Mesendoderm (in vitro differentiated cells): ENCODE data around the gene NFU1.

ENCODE experiments used
- DNase-seq: peaks from one replicate; pipeline ENCODE4 v3.0.0; 2013
- H2AK5ac ChIP-seq: 2 replicates; pipeline ENCODE4 v1.6.1; 2013; ENCODE audit warnings: low read length, inconsistent platforms
- H2BK120ac ChIP-seq: 2 replicates; pipeline ENCODE4 v1.6.1; 2013; ENCODE audit warnings: low read depth, mild to moderate bottlenecking, low read length, moderate library complexity, mixed read lengths
- H2BK15ac ChIP-seq: replicated peaks from 2 replicates; pipeline ENCODE4 v1.6.1; 2013; ENCODE audit warnings: low read depth, mild to moderate bottlenecking, moderate library complexity
- H2BK5ac ChIP-seq: 2 replicates; pipeline ENCODE4 v1.6.1; 2013; ENCODE audit warnings: low read length, inconsistent platforms
- H3K18ac ChIP-seq: 2 replicates; pipeline ENCODE4 v1.6.1; 2013; ENCODE audit warnings: mild to moderate bottlenecking, low read length, mixed read lengths
- H3K23ac ChIP-seq: one replicate; pipeline ENCODE4 v1.6.1; 2013; ENCODE audit warnings: low read length
- H3K27ac ChIP-seq: 2 replicates; pipeline ENCODE4 v1.5.1; 2013; ENCODE audit warnings: low read depth, mild to moderate bottlenecking, inconsistent platforms, low read length, moderate library complexity
- H3K27me3 ChIP-seq: 2 replicates; pipeline ENCODE4 v1.6.1; 2013; ENCODE audit warnings: low read length, control low read depth, mild to moderate bottlenecking, inconsistent platforms; ENCODE audit not compliant: insufficient read depth, poor library complexity
- H3K36me3 ChIP-seq: 2 replicates; pipeline ENCODE4 v1.6.1; 2013; ENCODE audit warnings: low read length, inconsistent platforms; ENCODE audit not compliant: control insufficient read depth, insufficient read depth
- H3K4ac ChIP-seq: one replicate; pipeline ENCODE4 v1.6.1; 2013; ENCODE audit warnings: low read depth, mild to moderate bottlenecking, low read length, moderate library complexity
- H3K4me1 ChIP-seq: 2 replicates; pipeline ENCODE4 v1.6.1; 2013; ENCODE audit warnings: low read depth, low read length, inconsistent platforms; ENCODE audit not compliant: control insufficient read depth
- H3K4me2 ChIP-seq: 2 replicates; pipeline ENCODE4 v1.6.1; 2013; ENCODE audit warnings: low read length
- H3K4me3 ChIP-seq: 2 replicates; pipeline ENCODE4 v1.5.1; 2013; ENCODE audit warnings: mild to moderate bottlenecking, low read length
- H3K56ac ChIP-seq: one replicate; pipeline ENCODE4 v1.6.1; 2013; ENCODE audit warnings: low read length
- H3K79me1 ChIP-seq: 2 replicates; pipeline ENCODE4 v1.6.1; 2013; ENCODE audit warnings: low read length, inconsistent platforms
- H3K79me2 ChIP-seq: 2 replicates; pipeline ENCODE4 v1.6.1; 2013; ENCODE audit warnings: mild to moderate bottlenecking, low read length; ENCODE audit not compliant: control insufficient read depth, insufficient read depth
- H3K9ac ChIP-seq: 2 replicates; pipeline ENCODE4 v1.6.1; 2013; ENCODE audit warnings: low read length, inconsistent platforms
- H4K5ac ChIP-seq: one replicate; pipeline ENCODE4 v1.6.1; 2013; ENCODE audit warnings: low read length
- H4K8ac ChIP-seq: one replicate; pipeline ENCODE4 v1.6.1; 2013; ENCODE audit warnings: low read depth, mild to moderate bottlenecking, control low read depth, low read length, moderate library complexity
- WGBS: extraction: QIAGEN DNeasy Blood & Tissue Kit; methylation state at CpG from one replicate; pipeline ENCODE4 v1.1.7; 2013; ENCODE audit warnings: low lambda C conversion rate, missing lambda C conversion rate; ENCODE audit not compliant: insufficient coverage; ENCODE audit errors: extremely low coverage; 5-methylcytosine and 5-hydroxymethylcytosine counted together

NFU1 gene

DNA sequence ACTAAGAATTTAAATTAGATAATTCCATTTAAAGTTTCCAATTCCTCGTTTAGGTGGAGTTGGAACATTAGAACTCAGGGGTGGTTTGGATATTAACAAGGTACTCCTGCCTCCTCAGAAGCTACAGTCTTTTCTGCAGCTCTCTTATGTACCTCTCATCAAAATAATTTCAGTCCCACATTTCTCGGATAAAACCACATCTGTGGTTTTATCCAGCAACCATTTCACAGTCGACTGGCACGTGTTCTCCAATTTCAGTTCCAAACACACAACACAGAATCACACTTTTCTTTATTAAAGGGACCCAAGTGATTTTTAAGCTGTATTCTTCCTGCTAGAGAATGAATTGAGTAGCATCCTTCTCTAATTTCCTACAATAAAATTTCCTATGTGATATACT, 22.7 kb upstream of the NFU1 start:
- no peak overlapping the region for H2BK15ac ChIP-seq
- H4K8ac ChIP-seq, result no peak overlapping the region
- H3K18ac ChIP-seq, result no peak overlapping the region
- no peak overlapping the region for H2BK120ac ChIP-seq
- H3K4me2 ChIP-seq, result no peak overlapping the region
- no peak overlapping the region for H4K5ac ChIP-seq
- no peak overlapping the region for H3K9ac ChIP-seq
- DNase-seq, result no peak
- H3K4ac ChIP-seq, result no peak overlapping the region
- H3K79me2 ChIP-seq, result no peaks in the 10 kb centered on the region
- H3K27ac ChIP-seq, result no peak overlapping the region
- H2AK5ac ChIP-seq, result no peak overlapping the region
- no peaks in the 10 kb centered on the region for H3K4me1 ChIP-seq
- no peak overlapping the region for H3K56ac ChIP-seq
- H3K27me3 ChIP-seq, result no peaks in the 10 kb centered on the region
- no CpG with 5 or more reads among the region's 4 CpGs for WGBS
- no peak overlapping the region for H3K4me3 ChIP-seq
- peaks cover 3% of the 10 kb centered on the region for H3K36me3 ChIP-seq
- H2BK5ac ChIP-seq, result no peak overlapping the region
- no peak overlapping the region for H3K23ac ChIP-seq
- H3K79me1 ChIP-seq, result no peaks in the 10 kb centered on the region

DNA sequence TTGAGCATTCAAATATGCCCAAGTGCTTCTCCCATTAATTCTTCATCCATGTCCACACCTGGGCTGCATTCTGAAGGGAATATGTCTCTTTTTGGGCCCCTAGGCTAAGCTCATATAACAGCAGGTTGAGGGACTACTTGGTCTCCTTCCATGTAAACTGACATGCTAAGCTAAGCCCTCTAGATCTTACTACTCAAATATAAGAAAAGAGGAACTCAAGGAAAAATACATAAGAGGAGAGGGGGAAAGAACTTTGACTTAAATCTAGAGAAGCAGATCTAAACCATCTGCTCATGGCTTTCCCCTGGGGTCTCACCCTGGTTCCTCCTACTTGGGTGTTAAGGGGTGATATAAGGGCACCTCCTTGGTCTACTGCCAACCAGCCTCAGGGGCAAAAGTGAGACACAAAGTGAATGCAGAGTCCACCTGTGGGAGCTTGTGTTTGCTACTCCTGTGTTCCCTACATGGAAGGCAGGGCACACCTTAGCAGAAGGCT, 19.8 kb upstream of the NFU1 start:
- Histone ChIP-seq H3K23ac (no peak overlapping the region), H3K27me3 (no peaks in the 10 kb centered on the region), H2AK5ac (no peak overlapping the region), H3K18ac (no peak overlapping the region), H3K4me2 (no peak overlapping the region), H3K79me1 (no peaks in the 10 kb centered on the region), H3K36me3 (no peaks in the 10 kb centered on the region), H3K9ac (no peak overlapping the region), H3K56ac (no peak overlapping the region), H4K8ac (no peak overlapping the region), H2BK15ac (no peak overlapping the region), H3K4ac (no peak overlapping the region), H3K27ac (no peak overlapping the region), H2BK5ac (no peak overlapping the region), H2BK120ac (no peak overlapping the region), H4K5ac (no peak overlapping the region), H3K4me3 (no peak overlapping the region), H3K79me2 (no peaks in the 10 kb centered on the region), H3K4me1 (peaks cover 2% of the 10 kb centered on the region)
- DNase-seq, result no peak

DNA sequence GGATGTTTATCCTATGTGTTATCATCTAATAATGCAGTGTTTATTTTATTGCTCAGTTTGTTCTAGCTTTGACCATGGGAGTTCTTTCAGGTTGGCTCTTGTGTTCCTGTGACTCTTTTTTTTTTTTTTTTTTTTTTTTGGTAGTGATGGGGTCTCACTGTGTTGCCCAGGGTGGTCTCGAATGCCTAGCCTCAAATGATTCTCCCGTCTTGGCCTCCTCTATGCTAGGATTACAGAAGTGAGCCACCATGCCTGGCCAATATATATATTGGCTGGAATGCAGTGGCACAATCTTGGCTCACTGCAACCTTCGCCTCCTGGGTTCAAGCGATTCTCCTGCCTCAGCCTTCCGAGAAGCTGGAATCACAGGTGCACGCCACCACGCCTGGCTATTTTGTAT, 18.9 kb upstream of the NFU1 start:
- Histone ChIP-seq H3K4me2 (no peak overlapping the region), H3K56ac (no peak overlapping the region), H3K27me3 (no peaks in the 10 kb centered on the region), H3K23ac (no peak overlapping the region), H3K9ac (no peak overlapping the region), H3K18ac (no peak overlapping the region), H3K79me1 (no peaks in the 10 kb centered on the region), H3K4me1 (peaks cover 4% of the 10 kb centered on the region), H2BK15ac (no peak overlapping the region), H4K8ac (no peak overlapping the region), H3K36me3 (no peaks in the 10 kb centered on the region), H3K4me3 (no peak overlapping the region), H3K4ac (no peak overlapping the region), H3K27ac (no peak overlapping the region), H4K5ac (no peak overlapping the region), H2BK5ac (no peak overlapping the region), H2AK5ac (no peak overlapping the region), H3K79me2 (no peaks in the 10 kb centered on the region), H2BK120ac (no peak overlapping the region)
- DNase-seq, result no peak
- WGBS, result no CpG with 5 or more reads among the region's 7 CpGs

DNA sequence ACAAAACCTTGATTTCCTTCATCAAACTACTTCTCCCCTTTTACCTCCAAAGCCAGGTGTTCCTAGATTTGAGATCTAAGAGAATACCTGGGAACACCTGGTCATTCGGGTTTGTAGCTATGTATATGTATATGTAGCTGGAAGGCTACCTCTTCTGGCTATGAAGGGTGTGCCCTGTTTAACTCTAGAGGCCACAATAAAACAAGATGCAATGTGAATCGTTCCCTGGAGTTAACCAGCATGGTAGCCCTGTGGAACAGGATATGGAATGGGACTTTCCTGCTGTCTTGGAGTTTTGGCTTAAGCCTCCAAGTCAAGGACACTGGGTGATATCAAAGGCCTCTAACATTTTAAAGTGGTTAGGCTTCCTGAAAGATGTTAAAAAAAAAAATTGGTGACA, 17.7 kb upstream of the NFU1 start:
- no peaks in the 10 kb centered on the region for H3K36me3 ChIP-seq
- no peaks in the 10 kb centered on the region for H3K79me2 ChIP-seq
- no peak overlapping the region for H3K23ac ChIP-seq
- H3K27ac ChIP-seq, result no peak overlapping the region
- H2BK120ac ChIP-seq, result no peak overlapping the region
- no peak overlapping the region for H3K56ac ChIP-seq
- WGBS, result no CpG with 5 or more reads among the region's 2 CpGs
- H3K18ac ChIP-seq, result no peak overlapping the region
- H3K79me1 ChIP-seq, result no peaks in the 10 kb centered on the region
- H4K5ac ChIP-seq, result no peak overlapping the region
- no peak overlapping the region for H3K4me3 ChIP-seq
- no peak overlapping the region for H4K8ac ChIP-seq
- H3K9ac ChIP-seq, result no peak overlapping the region
- no peaks in the 10 kb centered on the region for H3K27me3 ChIP-seq
- peaks cover 10% of the 10 kb centered on the region for H3K4me1 ChIP-seq
- no peak overlapping the region for H2BK15ac ChIP-seq
- no peak overlapping the region for H3K4me2 ChIP-seq
- H3K4ac ChIP-seq, result no peak overlapping the region
- DNase-seq, result no peak
- H2AK5ac ChIP-seq, result no peak overlapping the region
- H2BK5ac ChIP-seq, result no peak overlapping the region

DNA sequence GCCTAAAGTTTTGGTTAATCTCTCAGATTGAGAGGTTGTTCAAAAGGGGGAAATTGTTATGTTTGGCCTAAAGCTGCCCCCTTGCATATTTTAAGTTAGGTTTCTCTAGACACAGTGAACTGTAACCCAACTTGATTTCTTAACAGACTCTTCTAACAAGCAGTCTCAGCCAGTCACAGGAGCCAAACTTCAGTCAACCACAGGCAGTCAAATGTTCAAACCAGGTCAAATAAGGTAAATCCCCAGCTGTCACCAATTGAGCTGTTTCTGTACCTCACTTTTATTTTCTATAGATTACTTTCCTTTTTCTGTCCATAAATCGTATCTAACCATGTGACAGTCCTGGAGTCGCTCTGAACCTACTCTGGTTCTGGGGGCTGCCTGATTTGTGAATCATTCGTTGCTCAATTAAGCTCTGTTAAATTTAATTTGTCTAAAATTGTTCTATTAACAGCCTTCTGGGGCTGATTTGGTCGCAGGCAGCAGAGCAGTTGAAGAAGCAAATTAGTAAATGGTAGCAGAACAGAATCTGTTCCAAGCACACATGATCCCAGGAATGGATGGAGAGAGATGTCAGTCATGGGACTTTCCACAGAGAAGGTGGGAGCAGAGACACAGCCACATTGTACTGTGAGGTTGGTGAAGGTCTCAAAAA, 16.4 kb upstream of the NFU1 start:
- H3K4me1 ChIP-seq, result peaks cover 12% of the 10 kb centered on the region
- peak overlapping the region; percentile 25 for H3K18ac ChIP-seq
- no peaks in the 10 kb centered on the region for H3K27me3 ChIP-seq
- H4K5ac ChIP-seq, result no peak overlapping the region
- no peak overlapping the region for H2BK15ac ChIP-seq
- DNase-seq, result no peak
- H3K4ac ChIP-seq, result peak overlapping the region; percentile 64
- no peaks in the 10 kb centered on the region for H3K36me3 ChIP-seq
- H3K27ac ChIP-seq, result no peak overlapping the region
- H2BK5ac ChIP-seq, result no peak overlapping the region
- no peak overlapping the region for H3K4me2 ChIP-seq
- H3K79me1 ChIP-seq, result no peaks in the 10 kb centered on the region
- H4K8ac ChIP-seq, result no peak overlapping the region
- H3K4me3 ChIP-seq, result no peak overlapping the region
- H3K56ac ChIP-seq, result no peak overlapping the region
- WGBS, result no CpG with 5 or more reads among the region's 4 CpGs
- H2AK5ac ChIP-seq, result no peak overlapping the region
- H3K23ac ChIP-seq, result no peak overlapping the region
- H3K79me2 ChIP-seq, result no peaks in the 10 kb centered on the region
- H3K9ac ChIP-seq, result no peak overlapping the region
- H2BK120ac ChIP-seq, result no peak overlapping the region

DNA sequence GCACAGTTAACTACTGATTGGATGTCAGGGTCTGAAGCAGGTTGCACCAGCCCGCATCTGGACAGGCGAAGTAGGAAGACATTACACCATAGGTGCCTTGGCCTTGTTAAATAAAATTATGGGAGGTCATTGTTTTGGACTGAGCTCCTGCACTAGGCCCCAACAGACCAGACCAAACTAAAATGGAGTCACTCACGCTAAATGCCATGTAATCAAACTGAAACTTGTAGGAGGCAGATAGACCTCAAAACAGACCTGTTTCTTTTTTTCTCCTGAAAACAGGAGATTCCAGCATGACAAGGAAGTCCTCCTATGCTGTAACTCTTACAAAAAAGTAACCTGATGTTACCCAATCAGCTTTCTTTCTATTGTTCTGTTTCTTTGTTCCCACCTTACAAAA, 15.5 kb upstream of the NFU1 start:
- Histone ChIP-seq H3K9ac (no peak overlapping the region), H3K4me2 (no peak overlapping the region)
- WGBS, result no CpG with 5 or more reads among the region's 3 CpGs

More for the DNA sequence above, 15.5 kb upstream of the NFU1 start:
- H2BK5ac ChIP-seq, result peak overlapping the region; percentile 43
- peaks cover 6% of the 10 kb centered on the region for H3K79me2 ChIP-seq
- H2BK15ac ChIP-seq, result no peak overlapping the region
- no peaks in the 10 kb centered on the region for H3K79me1 ChIP-seq
- no peak overlapping the region for H3K4me3 ChIP-seq
- H3K23ac ChIP-seq, result no peak overlapping the region
- H3K56ac ChIP-seq, result peak overlapping the region; percentile 57
- peak overlapping the region; percentile 46 for H2BK120ac ChIP-seq
- H4K5ac ChIP-seq, result no peak overlapping the region
- no peaks in the 10 kb centered on the region for H3K27me3 ChIP-seq
- peaks cover 13% of the 10 kb centered on the region for H3K4me1 ChIP-seq
- no peak overlapping the region for H3K27ac ChIP-seq
- peak overlapping the region; percentile 87 for H3K4ac ChIP-seq
- no peak overlapping the region for H4K8ac ChIP-seq
- no peaks in the 10 kb centered on the region for H3K36me3 ChIP-seq
- no peak for DNase-seq
- H2AK5ac ChIP-seq, result peak overlapping the region; percentile 53
- no peak overlapping the region for H3K18ac ChIP-seq
